ENCODE results near the gene TMC5. TPM values are rescaled to one million over a fixed set of nuclear protein-coding genes. Genes with fewer than 3 reads are reported as not detected.

The TMC5 gene
- total RNA-seq, 2 donors from 2014 or later: 1.3 to 2.2 TPM

DNA sequence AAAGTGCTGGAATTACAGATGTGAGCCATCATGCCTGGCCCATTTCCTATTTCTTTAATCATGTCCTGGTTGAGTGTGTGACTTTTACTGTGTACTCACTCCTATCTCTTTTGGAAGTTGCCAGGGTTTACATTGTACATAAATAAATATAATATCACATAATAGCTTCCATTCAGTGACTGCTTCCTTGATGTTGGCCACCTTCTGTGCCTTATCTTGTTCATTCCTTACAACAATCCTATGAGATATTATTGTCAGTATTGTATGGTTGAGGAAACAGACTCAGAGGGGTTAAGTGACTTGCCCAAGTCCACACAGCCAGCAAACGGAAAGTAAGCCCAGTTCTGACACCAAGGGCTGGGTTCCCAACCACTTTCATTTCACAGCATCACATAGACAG lies 16.9 kb downstream of the TMC5 start:
- WGBS, 2 experiments (ENCODE audit: insufficient coverage in 1 of 2, insufficient read length in 1 of 2): 60 to 82% methylated on average over 1 of the region's 1 CpG
- H3K4me3 Mint-ChIP-seq: no peak overlapping the region

DNA sequence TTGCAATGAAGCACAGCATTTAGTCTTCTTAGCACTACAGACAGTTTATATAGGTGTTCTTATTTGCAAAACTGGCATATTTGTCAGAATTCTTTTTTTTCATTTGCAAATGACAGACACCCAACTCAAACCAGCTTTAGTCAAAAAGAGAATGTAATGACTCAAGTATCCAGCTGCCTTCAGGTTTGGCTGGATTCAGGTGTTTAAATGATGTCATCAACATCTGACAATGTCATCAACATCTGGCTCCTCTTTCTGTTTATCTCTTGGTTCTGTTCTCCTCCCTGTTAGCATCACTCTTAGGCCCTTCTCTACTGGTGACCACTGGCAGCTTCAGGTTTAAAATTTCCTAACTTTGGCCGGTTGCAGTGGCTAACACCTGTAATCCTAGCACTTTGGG lies 18.9 kb downstream of the TMC5 start:
- H3K4me3 ChIP-seq (ENCODE audit: low read length): no peak overlapping the region
- Mint-ChIP-seq H3K4me3 (no peak overlapping the region), H3K4me1 (no peaks in the 10 kb centered on the region), H3K9me3 (no peaks in the 10 kb centered on the region), H3K27me3 (ENCODE audit: insufficient read depth) (no peaks in the 10 kb centered on the region), H3K27ac (no peak overlapping the region), H3K36me3 (ENCODE audit: low read depth) (no peaks in the 10 kb centered on the region)
- no peak overlapping the region for H3K9ac ChIP-seq (ENCODE audit: extremely low read depth, low read length, poor library complexity, severe bottlenecking)
- WGBS, 2 experiments (ENCODE audit: insufficient coverage in 1 of 2, insufficient read length in 1 of 2): 83 to 89% methylated on average over 1 of the region's 1 CpG
- H3K27ac ChIP-seq (ENCODE audit: low read depth, low read length): no peak overlapping the region
- H3K4me1 ChIP-seq (ENCODE audit: control insufficient read depth, insufficient read depth, low read length): no peaks in the 10 kb centered on the region
- TF ChIP-seq, protein P1, sequence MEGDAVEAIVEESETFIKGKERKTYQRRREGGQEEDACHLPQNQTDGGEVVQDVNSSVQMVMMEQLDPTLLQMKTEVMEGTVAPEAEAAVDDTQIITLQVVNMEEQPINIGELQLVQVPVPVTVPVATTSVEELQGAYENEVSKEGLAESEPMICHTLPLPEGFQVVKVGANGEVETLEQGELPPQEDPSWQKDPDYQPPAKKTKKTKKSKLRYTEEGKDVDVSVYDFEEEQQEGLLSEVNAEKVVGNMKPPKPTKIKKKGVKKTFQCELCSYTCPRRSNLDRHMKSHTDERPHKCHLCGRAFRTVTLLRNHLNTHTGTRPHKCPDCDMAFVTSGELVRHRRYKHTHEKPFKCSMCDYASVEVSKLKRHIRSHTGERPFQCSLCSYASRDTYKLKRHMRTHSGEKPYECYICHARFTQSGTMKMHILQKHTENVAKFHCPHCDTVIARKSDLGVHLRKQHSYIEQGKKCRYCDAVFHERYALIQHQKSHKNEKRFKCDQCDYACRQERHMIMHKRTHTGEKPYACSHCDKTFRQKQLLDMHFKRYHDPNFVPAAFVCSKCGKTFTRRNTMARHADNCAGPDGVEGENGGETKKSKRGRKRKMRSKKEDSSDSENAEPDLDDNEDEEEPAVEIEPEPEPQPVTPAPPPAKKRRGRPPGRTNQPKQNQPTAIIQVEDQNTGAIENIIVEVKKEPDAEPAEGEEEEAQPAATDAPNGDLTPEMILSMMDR (conservative IDR thresholded peaks at IDR 0.05): no peak
- H3K9me3 ChIP-seq (ENCODE audit: control insufficient read depth, low read length): no peaks in the 10 kb centered on the region
- no peaks in the 10 kb centered on the region for H3K36me3 ChIP-seq (ENCODE audit: control insufficient read depth, insufficient read depth, low read length)
- no peak for DNase-seq
- no peaks in the 10 kb centered on the region for H3K27me3 ChIP-seq (ENCODE audit: control insufficient read depth, insufficient read depth, low read length, poor library complexity, severe bottlenecking)

More for the DNA sequence above, 16.9 kb downstream of the TMC5 start:
- Histone ChIP-seq H3K9me3 (ENCODE audit: control insufficient read depth, low read length) (no peaks in the 10 kb centered on the region), H3K4me1 (ENCODE audit: control insufficient read depth, insufficient read depth, low read length) (no peaks in the 10 kb centered on the region), H3K36me3 (ENCODE audit: control insufficient read depth, insufficient read depth, low read length) (no peaks in the 10 kb centered on the region), H3K4me3 (ENCODE audit: low read length) (no peak overlapping the region), H3K9ac (ENCODE audit: extremely low read depth, low read length, poor library complexity, severe bottlenecking) (no peak overlapping the region), H3K27ac (ENCODE audit: low read depth, low read length) (no peak overlapping the region), H3K27me3 (ENCODE audit: control insufficient read depth, insufficient read depth, low read length, poor library complexity, severe bottlenecking) (no peaks in the 10 kb centered on the region)
- Mint-ChIP-seq H3K27me3 (ENCODE audit: insufficient read depth) (no peaks in the 10 kb centered on the region), H3K4me1 (no peaks in the 10 kb centered on the region), H3K36me3 (ENCODE audit: low read depth) (no peaks in the 10 kb centered on the region), H3K9me3 (no peaks in the 10 kb centered on the region), H3K27ac (no peak overlapping the region)
- DNase-seq: no peak
- TF ChIP-seq, protein P1 (conservative IDR thresholded peaks at IDR 0.05): no peak

DNA sequence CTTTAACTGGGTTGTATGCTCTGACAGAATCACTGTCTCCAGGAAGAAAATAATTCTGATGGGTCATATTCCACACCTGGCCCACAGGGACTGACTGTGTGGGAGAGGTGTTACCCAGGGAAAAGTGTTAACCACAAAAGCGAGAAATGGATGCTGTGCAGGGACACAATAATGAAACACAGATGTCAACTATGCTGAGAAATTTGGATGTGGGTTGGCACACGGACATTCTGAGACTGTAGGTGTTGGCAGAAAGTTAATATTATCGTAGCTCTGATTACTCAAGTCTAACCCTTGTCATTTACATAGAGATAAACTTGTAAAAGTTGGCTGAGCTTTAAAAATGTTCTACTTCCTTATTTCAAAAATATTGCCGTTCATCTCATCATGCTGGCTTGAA lies 19.6 kb downstream of the TMC5 start:
- H3K9ac ChIP-seq (ENCODE audit: extremely low read depth, low read length, poor library complexity, severe bottlenecking): no peak overlapping the region
- no peaks in the 10 kb centered on the region for H3K9me3 Mint-ChIP-seq
- no peaks in the 10 kb centered on the region for H3K9me3 ChIP-seq (ENCODE audit: control insufficient read depth, low read length)
- H3K36me3 ChIP-seq (ENCODE audit: control insufficient read depth, insufficient read depth, low read length): no peaks in the 10 kb centered on the region
- H3K4me3 Mint-ChIP-seq: no peak overlapping the region
- H3K4me3 ChIP-seq (ENCODE audit: low read length): no peak overlapping the region
- no peak overlapping the region for H3K27ac ChIP-seq (ENCODE audit: low read depth, low read length)
- no peaks in the 10 kb centered on the region for H3K36me3 Mint-ChIP-seq (ENCODE audit: low read depth)
- TF ChIP-seq, protein P1 (conservative IDR thresholded peaks at IDR 0.05): no peak
- H3K4me1 ChIP-seq (ENCODE audit: control insufficient read depth, insufficient read depth, low read length): no peaks in the 10 kb centered on the region
- 93 to 94% methylated on average over 4 of the region's 4 CpGs for WGBS, 2 experiments (ENCODE audit: insufficient coverage in 1 of 2, insufficient read length in 1 of 2)
- no peaks in the 10 kb centered on the region for H3K27me3 ChIP-seq (ENCODE audit: control insufficient read depth, insufficient read depth, low read length, poor library complexity, severe bottlenecking)
- no peak for DNase-seq
- H3K27me3 Mint-ChIP-seq (ENCODE audit: insufficient read depth): no peaks in the 10 kb centered on the region
- no peaks in the 10 kb centered on the region for H3K4me1 Mint-ChIP-seq
- no peak overlapping the region for H3K27ac Mint-ChIP-seq

Data from endodermal cell (in vitro differentiated cells).